ENCODE data around the gene SLC32A1. TPM values are rescaled to one million over a fixed set of nuclear protein-coding genes. Genes with fewer than 3 reads are reported as not detected.

SLC32A1 gene
- total and polyA plus RNA-seq, 4 experiments from 2014 or later: not detected

GRCh38 chr20:38748861-38749149 lies 24.5 kb downstream of the SLC32A1 start:
- ChIA-PET CTCF (ENCODE audit: partially characterized antibody) (interaction anchor here (0.8 to 6.3 kb wide), 4 partner anchors 8 to 102 kb away, joined by 3 to 103 read pairs (median 4); no protein-coding TSS in a partner anchor), POLR2A (ENCODE audit: partially characterized antibody) (interaction anchor here (0.5 to 2.7 kb wide), 7 partner anchors 23 to 213 kb away, joined by 3 to 24 read pairs (median 5); partner anchors contain the start of genes DHX35 and PPP1R16B)
- Histone ChIP-seq H3K36me3 (ENCODE audit: insufficient read depth, low read length) (peaks cover 12% of the 10 kb centered on the region), H3K27ac (ENCODE audit: low read depth, low read length) (peak overlapping the region; percentile 88), H3K4me3 (ENCODE audit: low read length in 2 of 2) (peak overlapping the region; percentile 71 to 92), H3K9me3 (ENCODE audit: control insufficient read depth in 1 of 2, low read length in 2 of 2) (no peaks in the 10 kb centered on the region), H3K27me3 (ENCODE audit: insufficient read depth, low read length) (no peaks in the 10 kb centered on the region), H3K4me1 (ENCODE audit: insufficient read depth, low read length) (peaks cover 21% of the 10 kb centered on the region)
- intact Hi-C loops (cut with micrococcal nuclease): loop anchor here (1.0 to 2.0 kb wide), 6 partner anchors 18 to 277 kb away; partner anchors contain the start of genes DHX35, FAM83D, PPP1R16B and RALGAPB
- peak overlapping the region; percentile 91 to 97 (median 93) for H3K4me3 Mint-ChIP-seq
- H3K27ac Mint-ChIP-seq: peak overlapping the region; percentile 93 to 98 (median 95)
- DNase-seq: peak in 1 of 5 donors; percentile 63
- H3K27me3 Mint-ChIP-seq: peaks cover under 1% of the 10 kb centered on the region in 2 donors
- H3K36me3 Mint-ChIP-seq: peaks cover 14 to 34% of the 10 kb centered on the region in 2 donors
- H3K4me1 Mint-ChIP-seq: peaks cover 14 to 23% (median 19%) of the 10 kb centered on the region in 4 donors
- no peaks in the 10 kb centered on the region for H3K9me3 Mint-ChIP-seq

- ChIA-PET POLR2A (ENCODE audit: partially characterized antibody) (interaction anchor here (1.5 to 3.0 kb wide), 2 partner anchors 54 to 118 kb away, joined by 3 to 17 read pairs; partner anchors contain the start of gene PPP1R16B), CTCF (ENCODE audit: partially characterized antibody) (interaction anchor here (0.8 to 6.3 kb wide), 28 partner anchors 10 to 298 kb away, joined by 3 to 103 read pairs (median 6); partner anchors contain the start of genes FAM83D and SLC32A1)
- Histone ChIP-seq H3K4me3 (ENCODE audit: low read length in 2 of 2) (no peak overlapping the region), H3K9me3 (ENCODE audit: control insufficient read depth in 1 of 2, low read length in 2 of 2) (no peaks in the 10 kb centered on the region), H3K27me3 (ENCODE audit: insufficient read depth, low read length) (no peaks in the 10 kb centered on the region), H3K36me3 (ENCODE audit: insufficient read depth, low read length) (peaks cover 31% of the 10 kb centered on the region), H3K27ac (ENCODE audit: low read depth, low read length) (no peak overlapping the region), H3K4me1 (ENCODE audit: insufficient read depth, low read length) (peaks cover 21% of the 10 kb centered on the region)
- Mint-ChIP-seq H3K36me3 (peaks cover 35 to 57% of the 10 kb centered on the region in 2 donors), H3K4me1 (peaks cover 14 to 32% (median 19%) of the 10 kb centered on the region in 4 donors), H3K4me3 (peak overlapping the region in 1 of 8 donors; percentile 8), H3K27ac (peak overlapping the region in 2 of 7 donors; percentile 6 to 53), H3K27me3 (no peaks in the 10 kb centered on the region), H3K9me3 (no peaks in the 10 kb centered on the region)
- intact Hi-C loops (cut with micrococcal nuclease): loop anchor here (1.0 kb wide), 3 partner anchors 105 to 142 kb away; no protein-coding TSS in a partner anchor
- peak in 4 of 5 donors; percentile 47 to 48 (median 48) for DNase-seq
Observed at GRCh38 chr20:38751360-38751976, 27.2 kb downstream of the SLC32A1 start.

DNA sequence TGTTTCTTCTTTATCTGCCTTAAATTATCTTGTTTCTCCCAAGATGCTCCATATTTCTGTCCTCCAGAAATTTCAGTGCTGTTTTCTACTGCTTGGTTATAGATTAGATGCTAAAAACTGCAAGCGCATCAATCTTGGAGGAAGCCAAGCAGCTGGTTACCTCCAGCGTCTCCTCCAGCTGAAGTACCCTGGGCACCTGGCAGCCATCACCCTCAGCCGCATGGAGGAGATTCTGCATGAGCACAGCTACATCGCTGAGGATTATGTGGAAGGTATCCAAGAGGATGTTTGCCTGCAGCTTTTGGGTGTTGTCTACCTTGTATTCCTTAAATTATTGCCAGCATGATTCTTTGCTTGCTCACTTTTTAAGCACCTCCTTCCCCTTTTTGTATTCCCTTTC lies 27.7 kb downstream of the SLC32A1 start:
- H3K27me3 Mint-ChIP-seq: no peaks in the 10 kb centered on the region
- DNase-seq: no peak
- POLR2A ChIA-PET (ENCODE audit: partially characterized antibody): interaction anchor here (1.5 to 3.0 kb wide), 2 partner anchors 54 to 118 kb away, joined by 3 to 17 read pairs; partner anchors contain the start of gene PPP1R16B
- H3K9me3 Mint-ChIP-seq: no peaks in the 10 kb centered on the region
- Histone ChIP-seq H3K4me1 (ENCODE audit: insufficient read depth, low read length) (peaks cover 21% of the 10 kb centered on the region), H3K27me3 (ENCODE audit: insufficient read depth, low read length) (no peaks in the 10 kb centered on the region), H3K27ac (ENCODE audit: low read depth, low read length) (no peak overlapping the region), H3K4me3 (ENCODE audit: low read length in 2 of 2) (no peak overlapping the region), H3K9me3 (ENCODE audit: control insufficient read depth in 1 of 2, low read length in 2 of 2) (no peaks in the 10 kb centered on the region), H3K36me3 (ENCODE audit: insufficient read depth, low read length) (peaks cover 33% of the 10 kb centered on the region)
- H3K27ac Mint-ChIP-seq: no peak overlapping the region
- peaks cover 37 to 57% of the 10 kb centered on the region in 2 donors for H3K36me3 Mint-ChIP-seq
- intact Hi-C loops (cut with micrococcal nuclease): no loop called here
- no peak overlapping the region for H3K4me3 Mint-ChIP-seq
- CTCF ChIA-PET (ENCODE audit: partially characterized antibody): interaction anchor here (0.8 to 6.3 kb wide), 26 partner anchors 10 to 298 kb away, joined by 3 to 103 read pairs (median 6); partner anchors contain the start of genes FAM83D, PPP1R16B and SLC32A1
- peaks cover 14 to 32% (median 19%) of the 10 kb centered on the region in 4 donors for H3K4me1 Mint-ChIP-seq

- Mint-ChIP-seq H3K4me1 (peaks cover 0 to 13% (median 2%) of the 10 kb centered on the region in 4 donors), H3K27me3 (no peaks in the 10 kb centered on the region), H3K27ac (no peak overlapping the region), H3K36me3 (peaks cover 53 to 65% of the 10 kb centered on the region in 2 donors), H3K4me3 (no peak overlapping the region), H3K9me3 (no peaks in the 10 kb centered on the region)
- H3K36me3 ChIP-seq (ENCODE audit: insufficient read depth, low read length): peaks cover 60% of the 10 kb centered on the region
- H3K4me1 ChIP-seq (ENCODE audit: insufficient read depth, low read length): peaks cover 2% of the 10 kb centered on the region
- H3K9me3 ChIP-seq (ENCODE audit: control insufficient read depth in 1 of 2, low read length in 2 of 2): no peaks in the 10 kb centered on the region
- no peak overlapping the region for H3K27ac ChIP-seq (ENCODE audit: low read depth, low read length)
- no peaks in the 10 kb centered on the region for H3K27me3 ChIP-seq (ENCODE audit: insufficient read depth, low read length)
- CTCF ChIA-PET (ENCODE audit: partially characterized antibody): interaction anchor here (1.0 to 1.7 kb wide), 3 partner anchors 13 to 167 kb away, joined by 3 to 7 read pairs (median 3); no protein-coding TSS in a partner anchor
- no peak for DNase-seq
- H3K4me3 ChIP-seq (ENCODE audit: low read length in 2 of 2): no peak overlapping the region
- intact Hi-C loops (cut with micrococcal nuclease): no loop called here
- POLR2A ChIA-PET (ENCODE audit: partially characterized antibody): no interaction called here
Observed at GRCh38 chr20:38754924-38755323, 30.6 kb downstream of the SLC32A1 start.

DNA sequence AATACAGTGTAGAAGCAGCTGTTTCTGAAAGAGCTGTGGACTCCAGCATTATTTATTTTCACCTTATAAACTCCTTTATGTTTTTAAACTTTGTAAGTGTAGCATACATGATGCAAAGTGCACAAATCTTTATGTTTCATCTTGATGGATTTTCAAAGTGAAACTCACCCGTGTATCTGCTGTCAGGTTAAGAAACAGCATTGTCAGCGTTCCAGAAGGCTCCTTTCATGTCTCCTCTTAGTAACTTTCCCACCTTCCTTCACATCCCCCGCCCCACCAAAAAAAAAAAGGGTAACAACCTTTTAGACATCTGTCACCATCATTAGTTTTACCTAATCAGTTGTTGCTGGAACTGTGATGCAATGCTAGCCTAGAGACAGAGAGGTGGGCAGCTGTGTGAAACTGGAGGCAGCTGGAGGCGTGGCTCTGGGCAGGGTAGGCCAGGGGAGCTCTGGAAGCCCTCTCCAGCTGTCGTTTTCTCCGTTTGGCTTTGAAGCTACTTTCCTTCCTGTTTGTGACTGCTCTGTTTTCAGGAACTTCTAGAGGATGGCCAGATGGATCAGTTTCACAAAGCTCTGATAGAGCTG lies 31.1 kb downstream of the SLC32A1 start:
- Mint-ChIP-seq H3K4me1 (peaks cover 0 to 9% (median 2%) of the 10 kb centered on the region in 4 donors), H3K4me3 (no peak overlapping the region), H3K9me3 (no peaks in the 10 kb centered on the region), H3K36me3 (peaks cover 54 to 67% of the 10 kb centered on the region in 2 donors), H3K27ac (peak overlapping the region in 2 of 7 donors; percentile 66 to 73), H3K27me3 (no peaks in the 10 kb centered on the region)
- Histone ChIP-seq H3K4me1 (ENCODE audit: insufficient read depth, low read length) (no peaks in the 10 kb centered on the region), H3K36me3 (ENCODE audit: insufficient read depth, low read length) (peaks cover 65% of the 10 kb centered on the region), H3K27me3 (ENCODE audit: insufficient read depth, low read length) (no peaks in the 10 kb centered on the region), H3K9me3 (ENCODE audit: control insufficient read depth in 1 of 2, low read length in 2 of 2) (no peaks in the 10 kb centered on the region), H3K27ac (ENCODE audit: low read depth, low read length) (no peak overlapping the region), H3K4me3 (ENCODE audit: low read length in 2 of 2) (no peak overlapping the region)
- no peak for DNase-seq
- ChIA-PET CTCF (ENCODE audit: partially characterized antibody) (interaction anchor here (1.0 to 2.3 kb wide), 3 partner anchors 13 to 139 kb away, joined by 3 to 7 read pairs (median 6); no protein-coding TSS in a partner anchor), POLR2A (ENCODE audit: partially characterized antibody) (no interaction called here)
- intact Hi-C loops (cut with micrococcal nuclease): no loop called here

DNA sequence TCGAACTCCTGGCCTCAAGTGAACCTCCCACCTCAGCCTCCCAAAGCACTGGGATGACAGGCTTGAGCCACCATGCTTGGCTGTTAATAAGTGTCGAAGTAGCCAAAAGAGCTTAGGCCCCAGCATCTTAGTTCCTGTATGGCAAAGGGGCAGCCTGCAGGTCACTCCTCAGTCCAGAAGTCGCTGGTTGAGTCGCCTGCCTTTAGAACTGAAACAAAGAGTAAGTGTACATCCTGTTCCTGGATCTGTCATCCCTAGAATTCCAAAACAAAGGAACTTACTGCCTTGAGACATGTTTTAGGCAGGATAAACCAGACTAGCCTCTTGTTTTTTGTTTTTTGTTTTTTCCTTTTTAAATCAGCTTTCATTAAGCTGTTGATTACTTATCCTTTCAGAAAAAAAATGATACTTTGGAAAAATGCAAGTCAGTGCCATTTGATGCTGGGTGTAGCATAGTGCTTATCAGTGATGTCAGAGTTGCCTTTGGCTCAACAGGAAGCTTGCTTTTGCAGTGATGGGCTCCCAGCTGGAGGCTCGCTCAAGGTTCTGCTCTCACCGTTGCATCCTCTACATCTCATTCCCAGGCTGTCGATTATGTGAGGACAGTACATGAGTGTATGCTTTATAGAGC lies 33.0 kb downstream of the SLC32A1 start:
- Mint-ChIP-seq H3K36me3 (peaks cover 66 to 77% of the 10 kb centered on the region in 2 donors), H3K4me3 (no peak overlapping the region), H3K4me1 (peaks cover 0 to 9% (median 1%) of the 10 kb centered on the region in 4 donors), H3K9me3 (no peaks in the 10 kb centered on the region), H3K27me3 (no peaks in the 10 kb centered on the region), H3K27ac (no peak overlapping the region)
- ChIA-PET CTCF (ENCODE audit: partially characterized antibody) (interaction anchor here (1.2 to 2.3 kb wide), 4 partner anchors 8 to 138 kb away, joined by 3 to 6 read pairs (median 4); no protein-coding TSS in a partner anchor), POLR2A (ENCODE audit: partially characterized antibody) (no interaction called here)
- Histone ChIP-seq H3K4me3 (ENCODE audit: low read length in 2 of 2) (no peak overlapping the region), H3K27me3 (ENCODE audit: insufficient read depth, low read length) (no peaks in the 10 kb centered on the region), H3K4me1 (ENCODE audit: insufficient read depth, low read length) (no peaks in the 10 kb centered on the region), H3K9me3 (ENCODE audit: control insufficient read depth in 1 of 2, low read length in 2 of 2) (no peaks in the 10 kb centered on the region), H3K27ac (ENCODE audit: low read depth, low read length) (no peak overlapping the region), H3K36me3 (ENCODE audit: insufficient read depth, low read length) (peaks cover 78% of the 10 kb centered on the region)
- DNase-seq: no peak
- intact Hi-C loops (cut with micrococcal nuclease): no loop called here

Measured in CD4-positive, alpha-beta memory T cell (primary cell).